HG02588 (cell line): ENCODE data around the gene FUT7.

Experiments
- ATAC-seq: cut with Tn5 transposase; IDR thresholded peaks from one replicate; pipeline ENCODE4 v1.9.1; 2021; ENCODE audit warnings: mild to moderate bottlenecking, moderate library complexity; ENCODE audit not compliant: unreplicated experiment

The FUT7 gene

GRCh38 chr9:137031904-137032640 lies at the start of gene FUT7:
Gene FUT7, minus strand, starts transcription at chr9:137032088. Its CDS starts 97 bp downstream, at chr9:137031991.
- no peak for ATAC-seq

GRCh38 chr9:137080260-137081122 lies 48.6 kb upstream of the FUT7 start:
- no peak for ATAC-seq

GRCh38 chr9:137079401-137079787 lies 47.5 kb upstream of the FUT7 start:
- ATAC-seq = no peak

GRCh38 chr9:137078701-137079400 lies 47.0 kb upstream of the FUT7 start:
- ATAC-seq = no peak

GRCh38 chr9:137077758-137078693 lies 46.1 kb upstream of the FUT7 start:
- ATAC-seq = peak; percentile 11

- ATAC-seq = peak; percentile 42
Observed at GRCh38 chr9:137077010-137077747, 45.3 kb upstream of the FUT7 start, which contains the start of gene UAP1L1. Gene UAP1L1, plus strand, starts transcription at chr9:137077517. Its CDS starts 16 bp downstream, at chr9:137077533.

- no peak for ATAC-seq
Observed at GRCh38 chr9:137076636-137077009, 44.7 kb upstream of the FUT7 start.

GRCh38 chr9:137075275-137075775 lies 43.4 kb upstream of the FUT7 start:
- no peak for ATAC-seq

- ATAC-seq = no peak
Observed at GRCh38 chr9:137074657-137075274, 42.9 kb upstream of the FUT7 start.

- ATAC-seq = no peak
Observed at GRCh38 chr9:137073992-137074399, 42.1 kb upstream of the FUT7 start.

- no peak for ATAC-seq
Observed at GRCh38 chr9:137071282-137071681, 39.4 kb upstream of the FUT7 start.

- no peak for ATAC-seq
Observed at GRCh38 chr9:137070906-137071275, 39.0 kb upstream of the FUT7 start.

GRCh38 chr9:137070201-137070905 lies 38.5 kb upstream of the FUT7 start, which contains the start of gene SAPCD2:
Gene SAPCD2, minus strand, starts transcription at chr9:137070557. Its CDS starts 97 bp downstream, at chr9:137070460.
- ATAC-seq = peak; percentile 62

GRCh38 chr9:137069508-137070091 lies 37.7 kb upstream of the FUT7 start:
- ATAC-seq = peak; percentile 21

GRCh38 chr9:137068539-137069507 lies 36.9 kb upstream of the FUT7 start:
- no peak for ATAC-seq

GRCh38 chr9:137067860-137068538 lies 36.1 kb upstream of the FUT7 start:
- no peak for ATAC-seq
